Sigmoid colon (tissue), 3 donors: ENCODE data around the gene COL23A1.

Experiments
- POLR2A ChIP-seq, 2 donors: fragments of 450-650 bp; IDR thresholded peaks; one replicate each; pipeline ENCODE4 v1.6.1; 2016; ENCODE audit warnings: antibody characterized with exemption in 2 of 2, mild to moderate bottlenecking in 2 of 2, moderate library complexity in 2 of 2
- TF ChIP-seq, protein P1 (sequence below), 4 experiments: fragments of 450-650 bp in 3 of 4; fragments of 200-600 bp in 1 of 4; IDR thresholded peaks; one replicate each; pipeline ENCODE4 v1.5.1; 2016 to 2019; ENCODE audit warnings: antibody characterized with exemption in 4 of 4, mild to moderate bottlenecking in 3 of 4, moderate library complexity in 2 of 4

DNA sequence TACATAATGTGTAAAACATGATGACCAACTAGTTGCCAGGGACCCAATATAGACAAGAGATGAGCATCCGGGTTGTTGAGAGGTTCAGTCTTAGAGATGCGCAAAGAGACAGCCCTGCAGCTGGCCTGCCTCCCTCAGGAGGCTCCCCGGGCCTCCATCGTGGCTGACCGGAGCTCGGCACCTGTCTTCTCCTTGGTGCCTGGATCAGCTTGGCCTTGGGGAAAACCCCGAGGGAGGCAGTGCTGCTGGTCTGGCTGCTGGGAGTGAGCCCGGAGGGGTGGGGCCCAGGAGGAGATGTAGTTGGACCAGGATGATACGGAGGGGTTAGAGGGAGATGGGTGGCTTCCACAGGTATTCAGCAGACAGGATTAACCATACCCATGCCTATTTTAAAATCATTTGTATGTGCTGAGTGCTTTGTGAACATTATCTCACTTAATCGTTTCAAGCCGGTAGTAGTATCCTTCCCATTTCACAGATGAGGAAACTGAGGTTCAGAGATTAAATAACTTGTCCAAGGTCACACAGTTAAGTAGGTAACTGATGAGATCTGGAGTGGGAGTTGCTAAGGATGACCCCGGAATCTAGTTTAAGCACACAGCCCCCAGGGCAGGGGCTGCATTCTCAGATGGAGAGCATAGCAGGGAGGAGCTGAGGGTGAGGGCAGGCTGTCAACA is 173.8 kb downstream of the COL23A1 start:
- TF ChIP-seq POLR2A (IDR thresholded peaks at IDR 0.05): no peak
- TF ChIP-seq, protein P1, sequence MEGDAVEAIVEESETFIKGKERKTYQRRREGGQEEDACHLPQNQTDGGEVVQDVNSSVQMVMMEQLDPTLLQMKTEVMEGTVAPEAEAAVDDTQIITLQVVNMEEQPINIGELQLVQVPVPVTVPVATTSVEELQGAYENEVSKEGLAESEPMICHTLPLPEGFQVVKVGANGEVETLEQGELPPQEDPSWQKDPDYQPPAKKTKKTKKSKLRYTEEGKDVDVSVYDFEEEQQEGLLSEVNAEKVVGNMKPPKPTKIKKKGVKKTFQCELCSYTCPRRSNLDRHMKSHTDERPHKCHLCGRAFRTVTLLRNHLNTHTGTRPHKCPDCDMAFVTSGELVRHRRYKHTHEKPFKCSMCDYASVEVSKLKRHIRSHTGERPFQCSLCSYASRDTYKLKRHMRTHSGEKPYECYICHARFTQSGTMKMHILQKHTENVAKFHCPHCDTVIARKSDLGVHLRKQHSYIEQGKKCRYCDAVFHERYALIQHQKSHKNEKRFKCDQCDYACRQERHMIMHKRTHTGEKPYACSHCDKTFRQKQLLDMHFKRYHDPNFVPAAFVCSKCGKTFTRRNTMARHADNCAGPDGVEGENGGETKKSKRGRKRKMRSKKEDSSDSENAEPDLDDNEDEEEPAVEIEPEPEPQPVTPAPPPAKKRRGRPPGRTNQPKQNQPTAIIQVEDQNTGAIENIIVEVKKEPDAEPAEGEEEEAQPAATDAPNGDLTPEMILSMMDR (IDR thresholded peaks at IDR 0.05): no peak
